Measurements from ENCODE around the gene OTOS. TPM values are rescaled to one million over a fixed set of nuclear protein-coding genes. Genes with fewer than 3 reads are reported as not detected.

The OTOS gene
- total RNA-seq, 1 experiment from 2014 or later, result not detected

DNA sequence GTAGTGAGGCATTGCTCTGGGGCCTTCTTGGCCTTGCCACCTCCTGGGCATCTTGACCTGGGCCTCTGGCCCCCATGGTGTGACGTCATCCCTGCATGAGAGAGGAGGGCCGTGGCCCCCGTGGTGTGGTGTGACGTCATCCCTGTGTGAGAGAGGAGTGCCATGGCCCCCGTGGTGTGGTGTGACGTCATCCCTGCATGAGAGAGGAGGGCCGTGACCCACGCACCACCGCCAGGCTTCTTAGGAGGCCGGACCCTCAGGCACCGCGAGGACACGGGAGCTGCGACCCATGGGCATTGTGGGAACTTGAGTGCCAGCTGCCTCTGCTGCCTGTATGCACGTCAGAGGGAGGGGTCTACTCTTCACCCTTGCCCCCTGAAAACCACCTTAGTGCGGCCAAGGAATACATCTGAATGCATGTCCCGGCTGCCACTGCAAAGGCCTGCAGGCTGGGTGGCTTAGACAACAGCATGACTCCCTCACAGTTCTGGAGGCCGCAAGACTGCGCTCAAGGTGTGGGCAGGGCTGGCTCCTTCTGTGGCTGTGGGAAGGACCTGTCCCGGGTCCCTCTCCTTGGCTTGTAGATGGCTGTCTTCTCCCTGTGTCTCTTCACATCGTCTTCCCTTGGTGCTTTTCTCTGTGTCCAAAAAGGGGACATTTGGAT, 20.8 kb upstream of the OTOS start:
- no peaks in the 10 kb centered on the region; the same call in 1 of the 2 replicates for H3K27me3 ChIP-seq (ENCODE audit: insufficient read depth, low read length)
- BruUV-seq (replicated peaks), result no TSS peak
- no peaks in the 10 kb centered on the region for H3K79me2 ChIP-seq (ENCODE audit: insufficient read depth, low read length)
- no peak for TF ChIP-seq SP1 (IDR thresholded peaks at IDR 0.05; ENCODE audit: low read depth)
- no peak for TF ChIP-seq FOSL1 (IDR thresholded peaks at IDR 0.05; ENCODE audit: low read depth)
- no peak for TF ChIP-seq EGR1 (IDR thresholded peaks at IDR 0.05; ENCODE audit: low read depth)
- TF ChIP-seq RAD21 (IDR thresholded peaks at IDR 0.05; ENCODE audit: low read depth), result no peak
- no peak for TF ChIP-seq ZFX (IDR thresholded peaks at IDR 0.05)
- TF ChIP-seq, protein P1, sequence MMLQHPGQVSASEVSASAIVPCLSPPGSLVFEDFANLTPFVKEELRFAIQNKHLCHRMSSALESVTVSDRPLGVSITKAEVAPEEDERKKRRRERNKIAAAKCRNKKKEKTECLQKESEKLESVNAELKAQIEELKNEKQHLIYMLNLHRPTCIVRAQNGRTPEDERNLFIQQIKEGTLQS (IDR thresholded peaks at IDR 0.05), result no peak
- no peak for TF ChIP-seq YY1 (IDR thresholded peaks at IDR 0.05; ENCODE audit: extremely low read depth, insufficient replicate concordance, low read depth, low read length)
- TF ChIP-seq EZH2 (IDR thresholded peaks at IDR 0.05), result no peak
- no peak for TF ChIP-seq ELF1 (IDR thresholded peaks at IDR 0.05; ENCODE audit: borderline replicate concordance, low read depth)
- no peak for TF ChIP-seq SRF (IDR thresholded peaks at IDR 0.05; ENCODE audit: low read depth)
- no peak for TF ChIP-seq POLR2A (IDR thresholded peaks at IDR 0.05; ENCODE audit: borderline replicate concordance, extremely low read depth, insufficient read depth, insufficient read length)
- no peak for TF ChIP-seq POLR2AphosphoS5 (IDR thresholded peaks at IDR 0.05; ENCODE audit: low read depth, low read length)
- TF ChIP-seq EZH2phosphoT487 (IDR thresholded peaks at IDR 0.05; ENCODE audit: borderline replicate concordance), result no peak
- TF ChIP-seq ZNF274 (IDR thresholded peaks at IDR 0.05; ENCODE audit: low read depth, low read length), result no peak
- no peak for TF ChIP-seq TCF7L2 (IDR thresholded peaks at IDR 0.05; ENCODE audit: borderline replicate concordance, extremely low read depth, insufficient read depth, insufficient read length)
- TF ChIP-seq, protein P2, sequence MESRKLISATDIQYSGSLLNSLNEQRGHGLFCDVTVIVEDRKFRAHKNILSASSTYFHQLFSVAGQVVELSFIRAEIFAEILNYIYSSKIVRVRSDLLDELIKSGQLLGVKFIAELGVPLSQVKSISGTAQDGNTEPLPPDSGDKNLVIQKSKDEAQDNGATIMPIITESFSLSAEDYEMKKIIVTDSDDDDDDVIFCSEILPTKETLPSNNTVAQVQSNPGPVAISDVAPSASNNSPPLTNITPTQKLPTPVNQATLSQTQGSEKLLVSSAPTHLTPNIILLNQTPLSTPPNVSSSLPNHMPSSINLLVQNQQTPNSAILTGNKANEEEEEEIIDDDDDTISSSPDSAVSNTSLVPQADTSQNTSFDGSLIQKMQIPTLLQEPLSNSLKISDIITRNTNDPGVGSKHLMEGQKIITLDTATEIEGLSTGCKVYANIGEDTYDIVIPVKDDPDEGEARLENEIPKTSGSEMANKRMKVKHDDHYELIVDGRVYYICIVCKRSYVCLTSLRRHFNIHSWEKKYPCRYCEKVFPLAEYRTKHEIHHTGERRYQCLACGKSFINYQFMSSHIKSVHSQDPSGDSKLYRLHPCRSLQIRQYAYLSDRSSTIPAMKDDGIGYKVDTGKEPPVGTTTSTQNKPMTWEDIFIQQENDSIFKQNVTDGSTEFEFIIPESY (IDR thresholded peaks at IDR 0.05; ENCODE audit: extremely low read depth, insufficient replicate concordance, low read length), result no peak
- TF ChIP-seq, protein P3, sequence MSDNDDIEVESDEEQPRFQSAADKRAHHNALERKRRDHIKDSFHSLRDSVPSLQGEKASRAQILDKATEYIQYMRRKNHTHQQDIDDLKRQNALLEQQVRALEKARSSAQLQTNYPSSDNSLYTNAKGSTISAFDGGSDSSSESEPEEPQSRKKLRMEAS (IDR thresholded peaks at IDR 0.05), result no peak
- TF ChIP-seq CBX3 (IDR thresholded peaks at IDR 0.05; ENCODE audit: low read depth), result no peak
- TF ChIP-seq CEBPB (IDR thresholded peaks at IDR 0.05; ENCODE audit: low read depth), result no peak
- no peak for TF ChIP-seq JUND (IDR thresholded peaks at IDR 0.05)
- ChIA-PET CTCF (no interaction called here), RAD21 (ENCODE audit: low non-redundant PET in 1 of 2, low total read pairs in 2 of 2, uncharacterized antibody in 2 of 2, unreplicated experiment in 2 of 2) (no interaction called here), POLR2A (no interaction called here)
- no peak overlapping the region for H3K4me2 ChIP-seq (ENCODE audit: low read length)
- ATAC-seq, result no peak
- no peak overlapping the region for H3K4me3 ChIP-seq (replicated peaks in 1 of 2; ENCODE audit: low read depth in 1 of 2, low read length in 2 of 2)
- intact Hi-C loops (cut with micrococcal nuclease), result no loop called here
- H3K9ac ChIP-seq (ENCODE audit: low read length), result no peak overlapping the region
- no peak overlapping the region for H2AFZ ChIP-seq (ENCODE audit: low read depth, low read length, poor library complexity, severe bottlenecking)
- DNase-seq (ENCODE audit: low read depth, low spot score), result no peak
- no peaks in the 10 kb centered on the region for H3K9me2 ChIP-seq (ENCODE audit: insufficient read depth)
- H4K20me1 ChIP-seq (ENCODE audit: insufficient read depth), result no peaks in the 10 kb centered on the region
- no peak overlapping the region for H3K27ac ChIP-seq (ENCODE audit: low read depth, low read length)
- no peaks in the 10 kb centered on the region for H3K36me3 ChIP-seq (ENCODE audit: control insufficient read depth in 1 of 2, insufficient read depth in 2 of 2, low read length in 2 of 2)
- no peaks in the 10 kb centered on the region for H3K9me3 ChIP-seq (ENCODE audit: control insufficient read depth in 1 of 2, insufficient read depth in 1 of 2, low read depth in 1 of 2, low read length in 2 of 2)
- no peaks in the 10 kb centered on the region for H3K4me1 ChIP-seq (ENCODE audit: control insufficient read depth in 1 of 2, insufficient read depth in 2 of 2, low read length in 2 of 2)

All from HCT116 (cell line).